GM23338 (cell line): Measurements from ENCODE around the gene C1orf174. TPM values are rescaled to one million over a fixed set of nuclear protein-coding genes. Genes with fewer than 3 reads are reported as not detected.

ENCODE experiments used
- ATAC-seq: fragments of 200-7000 bp; cut with Tn5 transposase; 3 replicates; pipeline ENCODE4 v1.9.1; 2020
- DNase-seq: peaks from one replicate; pipeline ENCODE4 v3.0.0-alpha.2; 2015; ENCODE audit warnings: low spot score
- H2AFZ ChIP-seq: fragments of 200-600 bp; sonication (generic); 2 replicates; pipeline ENCODE4 v1.8.0; 2016; ENCODE audit warnings: antibody characterized with exemption, mild to moderate bottlenecking, moderate library complexity
- H3F3A ChIP-seq: fragments of 200-600 bp; sonication (generic); replicated peaks from 2 replicates; pipeline ENCODE4 v1.8.0; 2017; ENCODE audit warnings: antibody characterized with exemption, mixed run types, low read depth
- H3K27ac ChIP-seq: fragments of 200-600 bp; sonication (generic); 2 replicates; pipeline ENCODE4 v1.6.1; 2016; ENCODE audit warnings: low read depth
- H3K27me3 ChIP-seq: fragments of 200-600 bp; sonication (generic); 2 replicates; pipeline ENCODE4 v1.8.0; 2016; ENCODE audit warnings: mild to moderate bottlenecking, mixed run types, moderate library complexity; ENCODE audit not compliant: insufficient read depth
- H3K36me3 ChIP-seq: fragments of 200-600 bp; sonication (generic); 2 replicates; pipeline ENCODE4 v1.8.0; 2016; ENCODE audit warnings: mild to moderate bottlenecking; ENCODE audit not compliant: insufficient read depth
- H3K4me1 ChIP-seq: fragments of 200-600 bp; sonication (generic); 2 replicates; pipeline ENCODE4 v1.8.0; 2016; ENCODE audit warnings: mild to moderate bottlenecking, moderate library complexity; ENCODE audit not compliant: insufficient read depth
- H3K4me2 ChIP-seq: fragments of 200-600 bp; sonication (generic); 2 replicates; pipeline ENCODE4 v1.7.1; 2017; ENCODE audit warnings: mixed run types
- H3K4me3 ChIP-seq: fragments of 200-600 bp; sonication (generic); 2 replicates; pipeline ENCODE4 v1.6.1; 2016; ENCODE audit warnings: mixed run types
- H3K79me2 ChIP-seq: fragments of 200-600 bp; sonication (generic); replicated peaks from 2 replicates; pipeline ENCODE4 v1.8.0; 2017; ENCODE audit warnings: mild to moderate bottlenecking; ENCODE audit not compliant: insufficient read depth
- H3K9me2 ChIP-seq: fragments of 200-600 bp; sonication (generic); 2 replicates; pipeline ENCODE4 v1.8.0; 2017; ENCODE audit not compliant: insufficient read depth
- H4K20me1 ChIP-seq: fragments of 200-600 bp; sonication (generic); replicated peaks from 2 replicates; pipeline ENCODE4 v1.8.0; 2017; ENCODE audit warnings: mild to moderate bottlenecking; ENCODE audit not compliant: insufficient read depth
- H3K27ac Mint-ChIP-seq: 2 replicates; pipeline ENCODE4 v1.8.0; 2020; ENCODE audit warnings: inconsistent platforms, mild to moderate bottlenecking, moderate library complexity, mixed read lengths
- H3K27me3 Mint-ChIP-seq: 3 replicates; pipeline ENCODE4 v1.8.0; 2022; ENCODE audit warnings: low read depth, mild to moderate bottlenecking, moderate library complexity, mixed read lengths, inconsistent platforms; ENCODE audit not compliant: insufficient read depth, poor library complexity
- H3K36me3 Mint-ChIP-seq: 3 replicates; pipeline ENCODE4 v1.8.0; 2021; ENCODE audit warnings: low read depth, mild to moderate bottlenecking, inconsistent platforms, moderate library complexity, mixed read lengths
- H3K4me1 Mint-ChIP-seq: 3 replicates; pipeline ENCODE4 v1.8.0; 2020; ENCODE audit warnings: mild to moderate bottlenecking, inconsistent platforms, mixed read lengths
- H3K4me3 Mint-ChIP-seq: 3 replicates; pipeline ENCODE4 v1.8.0; 2021; ENCODE audit warnings: moderate library complexity, mild to moderate bottlenecking, inconsistent platforms, mixed read lengths
- H3K9me3 Mint-ChIP-seq: 3 replicates; pipeline ENCODE4 v1.8.0; 2020; ENCODE audit warnings: moderate library complexity, mild to moderate bottlenecking, inconsistent platforms, mixed read lengths
- CREB1 ChIP-seq: fragments of 250-450 bp; sonication (Bioruptor Pico); IDR thresholded peaks from 2 replicates; pipeline ENCODE4 v1.5.0; 2020; ENCODE audit warnings: low read depth, mild to moderate bottlenecking, moderate library complexity
- NANOG ChIP-seq: IDR thresholded peaks from 2 replicates; pipeline ENCODE4 v1.6.1; 2016; ENCODE audit warnings: antibody characterized with exemption, borderline replicate concordance
- POLR2AphosphoS5 ChIP-seq: IDR thresholded peaks from 2 replicates; pipeline ENCODE4 v1.6.1; 2016; ENCODE audit warnings: antibody characterized with exemption, low read depth
- REST ChIP-seq: IDR thresholded peaks from one replicate; pipeline ENCODE4 v1.6.1; 2018; ENCODE audit warnings: antibody characterized with exemption; ENCODE audit not compliant: unreplicated experiment
- STAT1 ChIP-seq: IDR thresholded peaks from one replicate; pipeline ENCODE4 v1.6.1; 2016; ENCODE audit warnings: antibody characterized with exemption; ENCODE audit not compliant: unreplicated experiment
- ZNF114 ChIP-seq: fragments of 250-450 bp; sonication (Bioruptor Pico); IDR thresholded peaks from 2 replicates; pipeline ENCODE4 v1.5.0; 2020; ENCODE audit warnings: mild to moderate bottlenecking, moderate library complexity
- ZNF331 ChIP-seq: fragments of 250-450 bp; sonication (Bioruptor Pico); IDR thresholded peaks from 2 replicates; pipeline ENCODE4 v1.5.0; 2020; ENCODE audit warnings: low read depth, mild to moderate bottlenecking, moderate library complexity
- polyA plus RNA-seq: library from polyadenylated mRNA; unstranded; fragments of >200 nt; fragmentation: Nextera tagmentation; extraction: Ambion mirVana; gene quantifications from 2 replicates; pipeline ENCODE4 v1.2.1, GENCODE V29; 2016
- total RNA-seq: library from RNA; depleted of rRNA; stranded (reverse); fragments of >200 nt; shearing (Covaris generic); gene quantifications from 2 replicates; pipeline ENCODE4 v1.2.3, GENCODE V29; 2014
- TF ChIP-seq, protein P1 (sequence below): fragments of 250-450 bp; sonication (Bioruptor Pico); IDR thresholded peaks from 2 replicates; pipeline ENCODE4 v1.5.0; 2020; ENCODE audit warnings: mild to moderate bottlenecking, moderate library complexity
- TF ChIP-seq, protein P2 (sequence below): IDR thresholded peaks from 2 replicates; pipeline ENCODE4 v1.6.1; 2016; ENCODE audit warnings: antibody characterized with exemption

The C1orf174 gene
- total and polyA plus RNA-seq, 2 experiments from 2014 or later = 28.5 to 28.7 TPM

DNA sequence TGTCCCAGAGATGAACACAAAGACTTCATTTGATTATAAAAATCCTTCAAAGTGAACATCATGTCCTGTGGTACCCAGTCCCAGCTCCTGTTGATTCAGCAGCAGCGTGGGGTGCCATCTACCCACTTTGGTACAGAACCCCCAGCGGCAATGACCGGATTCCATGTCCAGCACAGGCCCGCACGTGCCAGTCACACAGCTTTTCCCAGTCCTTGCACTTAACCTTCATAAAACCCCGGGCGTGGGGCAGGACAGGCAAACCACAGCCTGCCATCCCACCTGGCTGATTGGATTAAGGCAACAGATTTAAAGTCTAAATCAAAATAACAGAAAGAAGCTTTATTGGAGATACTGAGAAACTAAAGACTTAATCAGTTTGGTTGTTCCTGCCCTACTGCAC is 58.6 kb downstream of the C1orf174 start:
- no peaks in the 10 kb centered on the region for H3K27me3 ChIP-seq
- H4K20me1 ChIP-seq = no peaks in the 10 kb centered on the region
- H2AFZ ChIP-seq = no peak overlapping the region
- no peak overlapping the region for H3K4me2 ChIP-seq
- no peaks in the 10 kb centered on the region for H3K4me1 Mint-ChIP-seq
- H3K9me2 ChIP-seq = no peaks in the 10 kb centered on the region
- H3K27me3 Mint-ChIP-seq = no peaks in the 10 kb centered on the region
- DNase-seq (no peak), ATAC-seq (no peak)
- no peak overlapping the region for H3K4me3 Mint-ChIP-seq
- H3K27ac ChIP-seq = no peak overlapping the region
- peaks cover 50% of the 10 kb centered on the region for H3K36me3 Mint-ChIP-seq
- no peaks in the 10 kb centered on the region for H3F3A ChIP-seq
- H3K79me2 ChIP-seq = no peaks in the 10 kb centered on the region
- H3K4me1 ChIP-seq = no peaks in the 10 kb centered on the region
- no peak overlapping the region for H3K27ac Mint-ChIP-seq
- TF ChIP-seq STAT1 = no peak
- TF ChIP-seq POLR2AphosphoS5 = no peak
- no peak for TF ChIP-seq ZNF331
- TF ChIP-seq CREB1 = no peak
- TF ChIP-seq, protein P1, sequence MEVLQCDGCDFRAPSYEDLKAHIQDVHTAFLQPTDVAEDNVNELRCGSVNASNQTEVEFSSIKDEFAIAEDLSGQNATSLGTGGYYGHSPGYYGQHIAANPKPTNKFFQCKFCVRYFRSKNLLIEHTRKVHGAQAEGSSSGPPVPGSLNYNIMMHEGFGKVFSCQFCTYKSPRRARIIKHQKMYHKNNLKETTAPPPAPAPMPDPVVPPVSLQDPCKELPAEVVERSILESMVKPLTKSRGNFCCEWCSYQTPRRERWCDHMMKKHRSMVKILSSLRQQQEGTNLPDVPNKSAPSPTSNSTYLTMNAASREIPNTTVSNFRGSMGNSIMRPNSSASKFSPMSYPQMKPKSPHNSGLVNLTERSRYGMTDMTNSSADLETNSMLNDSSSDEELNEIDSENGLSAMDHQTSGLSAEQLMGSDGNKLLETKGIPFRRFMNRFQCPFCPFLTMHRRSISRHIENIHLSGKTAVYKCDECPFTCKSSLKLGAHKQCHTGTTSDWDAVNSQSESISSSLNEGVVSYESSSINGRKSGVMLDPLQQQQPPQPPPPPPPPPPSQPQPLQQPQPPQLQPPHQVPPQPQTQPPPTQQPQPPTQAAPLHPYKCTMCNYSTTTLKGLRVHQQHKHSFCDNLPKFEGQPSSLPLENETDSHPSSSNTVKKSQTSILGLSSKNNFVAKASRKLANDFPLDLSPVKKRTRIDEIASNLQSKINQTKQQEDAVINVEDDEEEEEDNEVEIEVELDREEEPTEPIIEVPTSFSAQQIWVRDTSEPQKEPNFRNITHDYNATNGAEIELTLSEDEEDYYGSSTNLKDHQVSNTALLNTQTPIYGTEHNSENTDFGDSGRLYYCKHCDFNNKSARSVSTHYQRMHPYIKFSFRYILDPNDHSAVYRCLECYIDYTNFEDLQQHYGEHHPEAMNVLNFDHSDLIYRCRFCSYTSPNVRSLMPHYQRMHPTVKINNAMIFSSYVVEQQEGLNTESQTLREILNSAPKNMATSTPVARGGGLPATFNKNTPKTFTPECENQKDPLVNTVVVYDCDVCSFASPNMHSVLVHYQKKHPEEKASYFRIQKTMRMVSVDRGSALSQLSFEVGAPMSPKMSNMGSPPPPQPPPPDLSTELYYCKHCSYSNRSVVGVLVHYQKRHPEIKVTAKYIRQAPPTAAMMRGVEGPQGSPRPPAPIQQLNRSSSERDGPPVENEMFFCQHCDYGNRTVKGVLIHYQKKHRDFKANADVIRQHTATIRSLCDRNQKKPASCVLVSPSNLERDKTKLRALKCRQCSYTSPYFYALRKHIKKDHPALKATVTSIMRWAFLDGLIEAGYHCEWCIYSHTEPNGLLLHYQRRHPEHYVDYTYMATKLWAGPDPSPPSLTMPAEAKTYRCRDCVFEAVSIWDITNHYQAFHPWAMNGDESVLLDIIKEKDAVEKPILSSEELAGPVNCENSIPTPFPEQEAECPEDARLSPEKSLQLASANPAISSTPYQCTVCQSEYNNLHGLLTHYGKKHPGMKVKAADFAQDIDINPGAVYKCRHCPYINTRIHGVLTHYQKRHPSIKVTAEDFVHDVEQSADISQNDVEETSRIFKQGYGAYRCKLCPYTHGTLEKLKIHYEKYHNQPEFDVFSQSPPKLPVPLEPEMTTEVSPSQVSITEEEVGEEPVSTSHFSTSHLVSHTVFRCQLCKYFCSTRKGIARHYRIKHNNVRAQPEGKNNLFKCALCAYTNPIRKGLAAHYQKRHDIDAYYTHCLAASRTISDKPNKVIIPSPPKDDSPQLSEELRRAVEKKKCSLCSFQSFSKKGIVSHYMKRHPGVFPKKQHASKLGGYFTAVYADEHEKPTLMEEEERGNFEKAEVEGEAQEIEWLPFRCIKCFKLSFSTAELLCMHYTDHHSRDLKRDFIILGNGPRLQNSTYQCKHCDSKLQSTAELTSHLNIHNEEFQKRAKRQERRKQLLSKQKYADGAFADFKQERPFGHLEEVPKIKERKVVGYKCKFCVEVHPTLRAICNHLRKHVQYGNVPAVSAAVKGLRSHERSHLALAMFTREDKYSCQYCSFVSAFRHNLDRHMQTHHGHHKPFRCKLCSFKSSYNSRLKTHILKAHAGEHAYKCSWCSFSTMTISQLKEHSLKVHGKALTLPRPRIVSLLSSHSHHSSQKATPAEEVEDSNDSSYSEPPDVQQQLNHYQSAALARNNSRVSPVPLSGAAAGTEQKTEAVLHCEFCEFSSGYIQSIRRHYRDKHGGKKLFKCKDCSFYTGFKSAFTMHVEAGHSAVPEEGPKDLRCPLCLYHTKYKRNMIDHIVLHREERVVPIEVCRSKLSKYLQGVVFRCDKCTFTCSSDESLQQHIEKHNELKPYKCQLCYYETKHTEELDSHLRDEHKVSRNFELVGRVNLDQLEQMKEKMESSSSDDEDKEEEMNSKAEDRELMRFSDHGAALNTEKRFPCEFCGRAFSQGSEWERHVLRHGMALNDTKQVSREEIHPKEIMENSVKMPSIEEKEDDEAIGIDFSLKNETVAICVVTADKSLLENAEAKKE (CRISPR knock-in tag) = no peak
- TF ChIP-seq, protein P2, sequence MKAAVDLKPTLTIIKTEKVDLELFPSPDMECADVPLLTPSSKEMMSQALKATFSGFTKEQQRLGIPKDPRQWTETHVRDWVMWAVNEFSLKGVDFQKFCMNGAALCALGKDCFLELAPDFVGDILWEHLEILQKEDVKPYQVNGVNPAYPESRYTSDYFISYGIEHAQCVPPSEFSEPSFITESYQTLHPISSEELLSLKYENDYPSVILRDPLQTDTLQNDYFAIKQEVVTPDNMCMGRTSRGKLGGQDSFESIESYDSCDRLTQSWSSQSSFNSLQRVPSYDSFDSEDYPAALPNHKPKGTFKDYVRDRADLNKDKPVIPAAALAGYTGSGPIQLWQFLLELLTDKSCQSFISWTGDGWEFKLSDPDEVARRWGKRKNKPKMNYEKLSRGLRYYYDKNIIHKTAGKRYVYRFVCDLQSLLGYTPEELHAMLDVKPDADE = no peak
- no peak for TF ChIP-seq NANOG
- no peak for TF ChIP-seq ZNF114 (CRISPR knock-in tag)
- TF ChIP-seq REST = no peak
- H3K9me3 Mint-ChIP-seq = peaks cover 7% of the 10 kb centered on the region; the same call in 2 of the 3 replicates
- no peak overlapping the region for H3K4me3 ChIP-seq
- 0 out of 2 replicates have a peak, but pooled peaks cover 4% of the 10 kb centered on the region for H3K36me3 ChIP-seq
